Mammary epithelial cell (primary cell): ENCODE measurements around the gene COL13A1.

Experiments
- CTCF ChIP-seq, 2 donors: IDR thresholded peaks in 1 of 2; conservative IDR thresholded peaks in 1 of 2; 2 replicates each; pipeline ENCODE4 v1.5.1; 2011 to 2012; ENCODE audit warnings: inconsistent platforms in 2 of 2, low read length in 2 of 2, mild to moderate bottlenecking in 2 of 2, control low read depth in 1 of 2, low read depth in 1 of 2; ENCODE audit not compliant: insufficient read depth in 1 of 2; ENCODE audit errors: extremely low read depth in 1 of 2
- EZH2 ChIP-seq: IDR thresholded peaks from 2 replicates; pipeline ENCODE4 v1.6.1; 2012; ENCODE audit warnings: low read length, inconsistent platforms, borderline replicate concordance

DNA sequence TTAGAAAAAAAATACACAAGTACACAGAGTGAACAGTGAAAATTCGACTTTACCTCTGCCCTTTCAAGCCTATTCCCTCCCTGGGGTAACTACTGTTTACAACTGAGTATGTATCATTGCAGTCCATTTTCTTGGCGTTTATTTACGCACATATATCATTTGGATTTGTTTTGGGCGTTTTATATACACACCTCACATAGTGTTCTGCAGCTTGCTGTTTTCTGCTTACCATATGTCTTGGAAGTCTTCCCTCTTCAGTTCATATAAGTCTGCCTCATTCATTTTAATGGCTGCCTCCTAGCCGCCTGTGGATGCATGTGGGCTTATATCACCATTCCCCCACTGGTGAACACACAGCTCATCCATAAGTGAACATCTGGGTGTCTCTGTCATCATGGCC is 41.6 kb upstream of the COL13A1 start:
- no peak for TF ChIP-seq CTCF (conservative IDR thresholded peaks at IDR 0.05 in 1 of 2, IDR thresholded peaks at IDR 0.05 in 1 of 2; ENCODE audit: extremely low read depth in 1 of 2, insufficient read depth in 1 of 2, low read depth in 1 of 2, low read length in 2 of 2)
- no peak for TF ChIP-seq EZH2
